ENCODE results near the gene PRKG2.

GRCh38 chr4:81040012-81040659 is 174.9 kb downstream of the PRKG2 start:
- TF ChIP-seq CTCF (IDR thresholded peaks at IDR 0.05) (peak; percentile 49; the same call in 1 of the 2 replicates), SIN3A (IDR thresholded peaks at IDR 0.05; ENCODE audit: borderline replicate concordance, insufficient read depth, low read depth, low read length) (no peak), POLR2AphosphoS5 (IDR thresholded peaks at IDR 0.05; ENCODE audit: low read depth, low read length) (no peak), TCF7L2 (IDR thresholded peaks at IDR 0.05; ENCODE audit: low read depth, low read length) (no peak)
- TF ChIP-seq, protein P1, sequence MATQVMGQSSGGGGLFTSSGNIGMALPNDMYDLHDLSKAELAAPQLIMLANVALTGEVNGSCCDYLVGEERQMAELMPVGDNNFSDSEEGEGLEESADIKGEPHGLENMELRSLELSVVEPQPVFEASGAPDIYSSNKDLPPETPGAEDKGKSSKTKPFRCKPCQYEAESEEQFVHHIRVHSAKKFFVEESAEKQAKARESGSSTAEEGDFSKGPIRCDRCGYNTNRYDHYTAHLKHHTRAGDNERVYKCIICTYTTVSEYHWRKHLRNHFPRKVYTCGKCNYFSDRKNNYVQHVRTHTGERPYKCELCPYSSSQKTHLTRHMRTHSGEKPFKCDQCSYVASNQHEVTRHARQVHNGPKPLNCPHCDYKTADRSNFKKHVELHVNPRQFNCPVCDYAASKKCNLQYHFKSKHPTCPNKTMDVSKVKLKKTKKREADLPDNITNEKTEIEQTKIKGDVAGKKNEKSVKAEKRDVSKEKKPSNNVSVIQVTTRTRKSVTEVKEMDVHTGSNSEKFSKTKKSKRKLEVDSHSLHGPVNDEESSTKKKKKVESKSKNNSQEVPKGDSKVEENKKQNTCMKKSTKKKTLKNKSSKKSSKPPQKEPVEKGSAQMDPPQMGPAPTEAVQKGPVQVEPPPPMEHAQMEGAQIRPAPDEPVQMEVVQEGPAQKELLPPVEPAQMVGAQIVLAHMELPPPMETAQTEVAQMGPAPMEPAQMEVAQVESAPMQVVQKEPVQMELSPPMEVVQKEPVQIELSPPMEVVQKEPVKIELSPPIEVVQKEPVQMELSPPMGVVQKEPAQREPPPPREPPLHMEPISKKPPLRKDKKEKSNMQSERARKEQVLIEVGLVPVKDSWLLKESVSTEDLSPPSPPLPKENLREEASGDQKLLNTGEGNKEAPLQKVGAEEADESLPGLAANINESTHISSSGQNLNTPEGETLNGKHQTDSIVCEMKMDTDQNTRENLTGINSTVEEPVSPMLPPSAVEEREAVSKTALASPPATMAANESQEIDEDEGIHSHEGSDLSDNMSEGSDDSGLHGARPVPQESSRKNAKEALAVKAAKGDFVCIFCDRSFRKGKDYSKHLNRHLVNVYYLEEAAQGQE (IDR thresholded peaks at IDR 0.05; ENCODE audit: insufficient read depth in 1 of 2, low read depth in 2 of 2, low read length in 1 of 2), result no peak
